ENCODE results near the gene TTC28.

The TTC28 gene

DNA sequence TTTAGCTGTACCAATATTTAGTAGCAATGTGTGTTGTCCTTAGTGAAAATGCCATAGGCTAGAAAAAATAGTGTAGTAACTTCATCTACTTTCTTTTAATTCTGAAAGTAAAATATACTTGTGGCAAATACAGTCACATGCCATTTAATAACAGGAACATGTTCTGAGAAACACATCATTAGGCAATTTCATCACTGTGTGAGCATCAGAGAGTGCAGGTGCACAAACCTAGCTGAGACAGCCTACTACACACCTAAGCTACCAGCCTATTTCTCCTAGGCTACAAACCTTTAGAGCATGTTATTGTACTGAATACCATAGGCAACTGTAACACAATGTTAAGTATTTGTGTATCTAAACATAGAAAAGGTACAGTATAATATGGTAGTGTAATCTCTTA is 633.5 kb downstream of the TTC28 start:
- no peak for DNase-seq (ENCODE audit: low read depth)

DNA sequence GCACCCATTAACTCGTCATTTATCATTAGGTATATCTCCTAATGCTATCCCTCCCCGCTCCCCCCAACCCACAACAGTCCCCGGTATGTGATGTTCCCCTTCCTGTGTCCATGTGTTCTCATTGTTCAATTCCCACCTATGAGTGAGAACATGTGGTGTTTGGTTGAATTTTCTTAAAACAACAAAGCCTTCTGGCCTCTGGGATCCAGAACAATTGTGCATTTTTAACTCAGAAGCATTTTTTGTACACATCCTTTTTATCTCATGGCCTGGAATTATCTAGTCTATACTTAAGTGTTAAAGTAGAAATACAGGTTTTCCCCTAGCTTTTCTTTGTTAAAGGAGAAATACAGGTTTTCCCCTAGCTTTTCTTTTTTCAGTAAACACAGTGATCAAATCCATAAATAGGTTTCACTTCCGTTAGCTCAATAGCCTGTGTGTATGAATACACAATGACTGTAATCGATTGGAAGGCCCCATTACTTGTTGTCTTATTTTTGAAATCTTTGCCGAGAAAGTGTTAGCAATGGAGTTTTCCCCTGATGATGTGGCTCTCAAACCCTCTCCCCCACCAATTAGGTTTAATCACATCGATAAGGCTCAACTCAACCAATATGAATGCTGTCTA is 635.0 kb downstream of the TTC28 start:
- no peak for DNase-seq (ENCODE audit: low read depth)

DNA sequence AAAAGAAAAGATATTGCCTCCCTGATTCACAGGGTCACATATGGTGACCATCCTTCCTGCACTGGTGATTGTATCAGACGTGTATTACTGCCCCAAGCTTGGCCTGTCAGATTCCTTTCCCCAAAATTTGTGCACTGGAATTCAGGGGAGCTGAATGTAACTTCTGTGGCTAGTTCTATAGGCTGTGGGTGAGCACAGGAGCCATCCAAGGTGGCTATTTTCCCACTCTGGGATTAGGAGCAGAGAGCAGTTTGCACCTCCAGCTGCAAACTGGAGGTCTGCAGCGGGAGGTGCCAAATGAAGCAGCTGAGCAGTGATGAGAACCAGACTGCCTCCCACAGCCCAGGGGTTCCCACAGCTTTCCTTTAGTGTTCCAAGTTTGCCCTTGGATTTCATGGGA is 636.4 kb downstream of the TTC28 start:
- no peak for DNase-seq (ENCODE audit: low read depth)

DNA sequence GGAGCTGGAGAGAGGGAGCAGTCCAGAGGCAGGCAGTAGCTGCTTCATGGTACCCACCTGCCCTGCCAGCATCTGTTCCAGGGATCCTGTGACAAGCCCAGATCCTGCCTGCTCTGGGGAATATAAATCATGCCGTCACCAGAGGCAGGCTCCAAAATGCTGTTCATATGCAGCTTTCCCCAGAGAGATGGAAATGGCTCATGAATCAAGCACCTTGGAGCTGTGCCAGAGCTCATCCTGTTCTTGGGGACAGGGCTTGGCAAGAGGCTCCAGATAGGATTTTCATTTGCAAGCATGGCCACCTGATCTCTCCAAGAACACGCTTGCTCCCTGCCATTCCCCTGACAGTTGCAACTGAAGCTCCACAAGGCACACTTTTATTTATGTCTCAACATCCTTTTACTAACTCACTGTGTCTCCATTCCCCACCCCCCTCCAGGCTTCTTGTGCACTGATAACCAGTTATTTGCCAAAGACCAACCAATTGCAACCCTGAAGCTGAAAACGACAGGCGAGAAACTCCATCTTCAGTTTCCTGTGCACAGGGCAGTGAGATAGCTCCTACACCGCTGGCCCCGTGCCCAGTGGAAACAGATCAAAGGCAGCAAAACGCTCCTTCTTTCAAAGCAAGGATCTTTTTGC is 644.8 kb downstream of the TTC28 start:
- DNase-seq (ENCODE audit: low read depth): peak; percentile 9

DNA sequence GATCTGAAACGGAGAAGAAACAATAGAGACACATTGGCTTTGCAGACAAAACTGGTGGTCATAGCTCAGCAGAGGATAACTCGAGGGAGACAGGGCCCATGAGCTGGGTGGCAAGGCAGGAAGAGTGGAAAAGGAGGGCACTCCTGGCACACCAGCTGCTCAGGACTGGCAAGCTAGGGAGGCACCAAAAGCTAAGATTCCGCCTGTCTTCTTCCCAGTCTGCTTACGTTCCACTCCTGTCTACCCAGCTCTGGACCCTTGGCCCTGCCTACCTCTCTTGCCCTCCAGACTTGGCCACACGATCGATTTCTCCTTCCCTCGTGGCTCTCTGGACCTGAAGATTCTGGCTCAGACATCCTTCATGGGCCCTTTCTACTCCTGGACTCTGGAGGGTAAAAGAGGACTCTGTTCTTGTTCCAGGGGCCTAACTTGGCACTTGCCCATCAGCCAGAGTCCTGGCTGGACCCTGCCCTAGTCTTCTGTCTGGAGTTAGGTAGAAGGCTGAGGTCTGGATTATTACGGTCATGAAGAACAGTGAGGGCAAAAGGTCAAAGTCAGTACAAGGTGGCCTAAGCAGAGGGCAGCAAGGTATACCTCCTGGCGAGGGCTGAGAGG is 645.4 kb downstream of the TTC28 start:
- DNase-seq (ENCODE audit: low read depth): no peak

DNA sequence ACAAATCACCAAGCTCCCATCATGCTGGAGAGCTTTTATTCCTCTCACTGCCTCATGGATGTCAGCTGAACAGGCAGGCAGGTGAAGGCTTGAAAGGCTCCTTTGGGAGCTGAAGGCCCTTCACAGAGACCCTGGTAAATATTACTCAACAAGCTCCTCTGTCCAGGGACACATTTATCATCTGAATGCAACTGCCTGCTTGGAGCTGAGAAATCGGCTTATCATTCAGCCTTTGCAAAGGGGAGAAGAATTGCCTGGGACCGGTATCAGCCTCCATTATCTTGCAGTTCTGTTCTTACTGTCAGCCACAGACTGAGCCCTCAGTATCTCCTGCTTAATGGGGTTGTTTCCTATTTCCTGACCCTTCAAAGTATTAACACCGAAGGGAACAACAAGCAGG is 646.8 kb downstream of the TTC28 start:
- DNase-seq (ENCODE audit: low read depth): no peak

DNA sequence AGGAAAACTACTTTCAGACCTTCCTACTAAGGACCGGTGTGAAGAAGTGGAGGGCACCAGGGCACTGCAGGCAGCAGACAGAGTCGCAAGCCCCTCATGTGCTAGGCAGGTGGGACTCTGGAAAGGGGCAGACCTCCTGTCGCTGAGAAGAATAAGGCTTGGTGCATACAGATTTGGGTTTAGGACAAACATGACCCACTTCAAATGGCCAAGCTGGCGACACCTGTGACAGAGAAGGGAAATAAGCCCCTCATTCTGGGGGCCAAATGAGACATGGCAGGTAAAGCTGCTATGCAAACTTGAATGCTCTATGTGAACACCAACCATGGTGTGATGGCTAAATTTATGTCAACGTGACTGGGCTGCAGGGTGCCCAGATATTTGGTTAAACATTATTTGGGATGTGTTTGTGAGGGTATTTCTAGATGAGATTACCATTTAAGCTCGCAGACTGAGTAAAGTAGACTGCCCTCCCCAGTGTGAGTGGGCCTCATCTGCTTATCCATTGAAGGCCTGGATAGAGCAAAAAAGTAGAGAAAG is 648.2 kb downstream of the TTC28 start:
- DNase-seq (ENCODE audit: low read depth): no peak

DNA sequence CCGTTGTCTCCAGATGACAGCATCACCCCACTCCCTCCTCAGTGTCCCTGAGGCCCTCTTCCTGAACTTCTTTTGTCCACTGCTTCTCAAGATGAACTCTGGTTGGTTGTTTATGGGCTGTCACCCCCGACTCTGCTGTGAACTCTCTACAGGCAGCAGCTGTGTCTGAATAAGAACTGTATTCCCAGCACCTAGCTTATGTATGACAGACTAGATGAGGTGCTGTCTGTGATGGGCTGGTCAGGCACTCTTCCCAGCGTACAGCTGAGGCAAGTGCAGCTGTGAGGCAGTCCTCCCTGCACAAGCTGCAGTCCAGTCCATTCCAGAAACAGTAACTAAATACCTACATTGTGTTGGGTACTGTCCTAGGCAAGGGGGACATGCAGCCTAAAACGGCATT is 649.2 kb downstream of the TTC28 start:
- no peak for DNase-seq (ENCODE audit: low read depth)

DNA sequence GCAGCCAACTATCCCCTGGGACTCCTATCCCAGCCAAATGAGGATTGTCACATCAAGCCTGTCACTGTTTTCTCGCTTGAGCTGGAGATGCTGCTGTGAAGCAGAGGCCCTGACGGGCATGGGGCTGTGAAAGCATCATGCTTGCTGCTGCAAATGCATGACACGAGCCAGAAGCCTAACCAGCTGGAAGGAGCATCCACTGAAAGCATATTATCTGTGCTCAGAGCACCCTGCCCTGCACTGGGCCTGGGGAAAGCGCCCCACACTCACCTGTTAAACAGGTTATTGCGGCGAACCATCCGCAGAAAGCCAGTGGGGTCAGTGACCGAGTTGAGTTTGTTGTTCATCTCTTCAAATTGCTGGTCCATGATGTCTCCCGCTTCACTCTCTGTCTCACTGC is 649.7 kb downstream of the TTC28 start:
- no peak for DNase-seq (ENCODE audit: low read depth)

DNA sequence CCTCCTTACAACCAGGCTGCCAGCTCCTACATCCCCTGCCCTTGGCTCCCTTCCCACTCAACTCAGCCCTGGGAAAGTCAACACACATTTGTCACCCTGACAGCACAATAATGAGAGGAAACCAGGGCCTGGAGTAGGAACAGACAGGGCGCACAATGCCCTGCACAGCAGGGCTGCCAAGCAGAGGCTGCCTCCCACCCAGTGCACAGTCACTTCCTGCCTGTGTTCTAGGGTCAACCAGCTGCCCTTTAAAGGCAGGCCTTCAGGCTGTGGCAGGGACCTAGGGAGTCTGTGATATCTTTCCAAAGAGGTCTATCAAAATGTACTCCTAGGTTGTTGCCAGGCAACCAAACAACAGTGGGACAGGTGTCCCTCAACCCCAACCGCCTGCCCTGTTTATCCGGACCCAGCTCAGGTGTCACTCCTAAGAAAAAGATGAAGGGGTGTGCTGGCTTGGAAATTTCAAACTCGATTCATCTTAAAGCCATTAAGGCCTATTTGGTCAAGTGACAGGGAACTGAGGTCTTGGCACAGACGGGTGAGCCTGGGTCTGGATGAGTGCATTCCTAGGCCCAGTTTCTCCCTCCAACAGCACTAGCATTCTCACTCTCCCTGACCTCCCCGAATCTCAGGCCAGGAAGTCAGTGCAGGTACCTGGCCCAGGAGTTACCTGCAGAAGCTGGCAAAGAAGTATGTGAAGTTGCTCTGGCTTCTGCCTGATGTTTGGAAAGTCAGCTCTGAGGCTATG is 650.3 kb downstream of the TTC28 start:
- DNase-seq (ENCODE audit: low read depth): no peak

DNA sequence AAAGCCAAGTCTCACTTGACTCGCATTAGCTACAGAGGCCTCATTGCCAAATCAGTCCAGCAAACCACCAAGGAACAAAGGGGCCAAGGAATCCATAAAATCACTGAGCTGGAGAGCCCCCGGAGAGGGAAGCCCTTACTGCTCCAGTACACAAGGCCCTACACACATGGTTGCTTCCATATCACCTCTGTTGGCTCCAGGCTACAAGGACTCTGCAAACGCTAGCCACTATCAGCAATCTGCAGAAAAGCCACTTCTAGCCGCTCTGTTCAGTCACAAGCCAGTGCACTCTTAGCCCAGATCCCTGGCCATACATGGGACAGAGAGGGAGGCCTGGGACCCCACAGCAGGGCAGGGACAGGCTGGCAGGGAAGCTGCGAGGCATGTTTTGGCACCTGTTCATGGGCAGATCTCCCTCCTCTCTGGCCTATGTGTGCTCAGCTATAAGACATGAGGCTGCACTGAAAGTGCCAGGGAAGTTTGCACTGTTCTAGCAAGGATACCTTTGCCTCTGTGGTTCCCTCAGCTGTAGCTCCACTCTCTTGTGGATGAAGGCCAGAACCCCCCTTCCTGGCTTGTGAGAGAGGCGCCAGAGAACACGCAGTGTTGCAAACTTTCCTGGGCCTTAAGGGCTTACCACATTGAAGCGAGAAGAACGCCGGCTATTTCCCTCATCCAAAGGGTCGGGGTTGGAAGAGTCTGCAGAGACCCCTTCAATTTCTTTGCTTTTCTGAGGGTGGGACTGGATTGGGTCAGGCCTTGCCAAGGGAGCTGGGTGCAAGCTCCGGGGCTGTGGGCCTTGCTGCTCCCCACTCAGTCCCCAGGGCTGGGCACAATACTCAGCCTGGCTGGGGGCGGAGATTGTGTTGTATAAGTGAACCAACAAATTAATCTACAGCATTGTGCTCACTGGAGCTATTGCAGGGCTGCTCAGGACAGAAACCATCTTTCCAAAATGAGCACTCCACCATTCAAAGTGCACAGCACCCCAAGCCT is 651.9 kb downstream of the TTC28 start:
- no peak for DNase-seq (ENCODE audit: low read depth)

DNA sequence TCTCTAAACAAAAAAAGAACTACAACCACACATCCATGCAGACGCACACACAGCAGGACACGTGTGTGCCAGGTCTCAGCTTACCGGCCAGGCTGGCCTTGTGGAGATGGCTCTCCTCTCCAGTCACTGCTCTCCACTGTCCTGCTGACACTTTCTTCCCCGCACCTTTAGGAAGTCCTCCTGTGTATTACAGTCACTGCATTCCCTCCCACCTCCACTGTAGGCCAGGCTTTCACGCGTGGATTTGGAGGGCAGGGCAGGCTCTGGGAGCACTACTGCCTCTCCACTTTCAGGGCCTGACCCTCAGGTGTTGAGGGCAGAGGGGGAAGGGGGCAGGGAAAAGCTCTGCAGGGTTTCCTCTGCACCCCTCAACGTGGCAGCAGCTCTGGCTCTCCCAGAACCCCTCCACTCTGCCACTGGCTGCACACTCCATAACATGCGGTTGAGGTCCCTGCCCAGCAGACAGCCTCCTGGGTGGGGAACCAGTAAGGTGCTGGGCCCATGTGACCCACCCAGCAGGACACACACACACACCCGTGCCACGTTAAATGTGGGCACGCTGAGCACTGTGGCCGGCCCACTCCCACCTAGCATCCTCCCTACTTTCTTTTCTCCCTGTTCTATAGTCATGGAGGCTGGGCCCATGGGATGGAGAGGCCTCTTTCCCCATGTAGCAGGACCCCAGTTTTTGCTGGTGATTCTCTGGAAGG is 653.6 kb downstream of the TTC28 start:
- DNase-seq (ENCODE audit: low read depth): no peak

DNA sequence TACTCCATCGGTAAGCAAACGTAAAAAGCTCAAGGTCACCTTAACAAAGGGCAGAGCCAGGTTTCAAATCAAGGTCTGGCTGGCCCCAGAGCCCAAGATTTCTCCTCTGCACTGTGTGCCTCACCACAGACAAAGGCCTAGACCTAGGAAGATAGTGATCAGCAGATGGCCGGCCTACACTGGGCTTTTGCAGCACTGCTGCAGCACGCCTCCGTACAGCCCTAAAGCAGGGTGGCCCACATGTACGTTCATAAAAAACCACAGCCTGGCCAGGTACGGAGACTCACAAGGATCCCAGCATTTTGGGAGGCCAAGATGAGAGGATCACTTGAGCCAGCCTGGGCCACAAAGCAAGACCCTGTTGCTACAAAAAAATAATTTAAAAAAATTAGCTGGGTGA is 654.3 kb downstream of the TTC28 start:
- DNase-seq (ENCODE audit: low read depth): no peak

DNA sequence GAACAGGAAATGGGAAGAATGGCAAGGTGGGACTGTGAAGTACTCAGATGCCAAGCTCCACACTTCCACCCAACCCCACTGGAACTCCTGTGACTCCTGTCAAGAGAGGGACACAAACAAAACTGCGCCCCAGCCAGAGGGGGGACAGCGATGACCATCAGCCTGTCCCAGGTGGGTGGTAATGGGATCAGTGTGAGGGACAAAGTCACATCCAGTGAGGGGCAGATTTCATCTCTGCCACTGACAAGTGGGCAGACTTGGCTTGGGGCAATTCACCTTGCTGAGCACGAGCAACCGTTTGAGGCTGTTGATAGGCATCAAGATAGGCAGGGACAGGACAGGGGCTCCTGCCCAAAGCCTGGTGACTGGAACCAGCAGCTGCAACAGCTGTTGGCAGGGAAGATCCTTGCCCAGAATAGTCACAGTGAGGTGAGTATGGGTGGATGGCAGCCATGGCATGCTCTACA is 655.2 kb downstream of the TTC28 start:
- DNase-seq (ENCODE audit: low read depth): no peak

DNA sequence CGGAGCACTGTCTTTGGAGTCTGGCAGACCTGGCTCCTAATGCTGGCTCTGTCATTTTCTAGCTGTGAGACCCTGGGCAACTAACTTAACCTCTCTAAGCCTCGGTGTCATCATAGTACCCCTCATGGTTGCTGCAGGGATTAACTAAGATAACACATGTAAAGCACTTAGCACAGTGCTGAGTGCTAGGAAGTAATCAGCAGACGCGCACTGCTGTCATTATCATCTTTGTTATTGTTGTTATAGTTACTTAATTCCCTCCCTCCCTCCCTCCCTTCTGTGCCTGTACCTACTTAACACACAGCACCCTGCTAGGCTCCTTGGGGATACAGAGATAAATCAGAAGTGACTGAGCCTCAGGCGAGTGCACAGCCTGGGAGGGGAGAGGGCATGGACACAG is 655.9 kb downstream of the TTC28 start:
- no peak for DNase-seq (ENCODE audit: low read depth)

DNA sequence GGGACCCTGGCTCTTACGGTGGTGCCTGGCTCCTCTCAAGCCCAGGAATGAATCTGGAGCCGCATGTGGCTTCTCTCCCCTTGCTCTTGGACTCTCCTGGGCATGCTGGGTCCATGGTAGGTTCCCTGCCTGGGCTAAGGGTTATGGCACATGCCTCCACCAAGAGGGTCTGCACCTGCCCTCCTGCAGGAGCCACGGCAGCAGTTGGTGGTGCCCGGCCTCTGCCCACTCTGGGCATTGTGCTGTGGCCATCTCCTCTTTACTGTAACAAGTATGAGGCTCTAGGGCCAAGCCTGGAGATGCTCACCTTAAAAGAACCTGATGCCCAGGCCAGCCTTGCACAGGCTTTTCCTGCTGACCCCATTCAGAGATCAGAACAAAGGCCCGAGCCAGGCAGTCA is 656.6 kb downstream of the TTC28 start:
- no peak for DNase-seq (ENCODE audit: low read depth)

DNA sequence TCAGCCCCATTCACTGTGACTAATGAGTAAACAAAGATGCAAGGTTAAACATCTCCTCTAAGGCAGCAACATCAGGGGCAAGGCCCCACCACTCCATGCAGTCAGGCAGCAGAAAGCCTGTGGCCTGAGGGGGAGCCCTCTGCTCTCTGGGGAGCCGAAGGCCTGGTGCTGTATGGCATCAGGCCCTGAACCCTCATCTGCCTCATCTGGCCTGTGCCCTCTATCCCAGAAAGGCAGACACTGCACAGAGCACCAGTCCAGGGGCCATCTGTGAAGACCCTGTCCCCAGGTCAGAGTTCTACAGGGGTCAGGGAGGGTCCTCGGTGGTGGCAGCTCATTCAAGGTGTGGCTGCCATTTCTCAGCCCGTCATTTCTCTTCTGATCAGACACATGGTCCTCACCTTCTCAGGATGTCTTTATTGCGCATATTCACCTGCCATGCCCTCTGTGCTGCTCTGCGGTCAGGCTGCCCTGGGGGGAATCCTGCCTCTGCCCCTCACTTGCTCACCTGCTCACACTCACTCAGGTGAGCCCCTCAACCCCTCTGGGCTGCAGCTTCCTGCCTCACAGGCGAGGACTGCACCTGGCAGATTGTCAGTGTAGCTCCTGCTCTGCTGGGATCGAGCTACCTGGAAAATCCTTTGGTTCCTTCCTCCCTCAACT is 657.5 kb downstream of the TTC28 start:
- DNase-seq (ENCODE audit: low read depth): no peak

DNA sequence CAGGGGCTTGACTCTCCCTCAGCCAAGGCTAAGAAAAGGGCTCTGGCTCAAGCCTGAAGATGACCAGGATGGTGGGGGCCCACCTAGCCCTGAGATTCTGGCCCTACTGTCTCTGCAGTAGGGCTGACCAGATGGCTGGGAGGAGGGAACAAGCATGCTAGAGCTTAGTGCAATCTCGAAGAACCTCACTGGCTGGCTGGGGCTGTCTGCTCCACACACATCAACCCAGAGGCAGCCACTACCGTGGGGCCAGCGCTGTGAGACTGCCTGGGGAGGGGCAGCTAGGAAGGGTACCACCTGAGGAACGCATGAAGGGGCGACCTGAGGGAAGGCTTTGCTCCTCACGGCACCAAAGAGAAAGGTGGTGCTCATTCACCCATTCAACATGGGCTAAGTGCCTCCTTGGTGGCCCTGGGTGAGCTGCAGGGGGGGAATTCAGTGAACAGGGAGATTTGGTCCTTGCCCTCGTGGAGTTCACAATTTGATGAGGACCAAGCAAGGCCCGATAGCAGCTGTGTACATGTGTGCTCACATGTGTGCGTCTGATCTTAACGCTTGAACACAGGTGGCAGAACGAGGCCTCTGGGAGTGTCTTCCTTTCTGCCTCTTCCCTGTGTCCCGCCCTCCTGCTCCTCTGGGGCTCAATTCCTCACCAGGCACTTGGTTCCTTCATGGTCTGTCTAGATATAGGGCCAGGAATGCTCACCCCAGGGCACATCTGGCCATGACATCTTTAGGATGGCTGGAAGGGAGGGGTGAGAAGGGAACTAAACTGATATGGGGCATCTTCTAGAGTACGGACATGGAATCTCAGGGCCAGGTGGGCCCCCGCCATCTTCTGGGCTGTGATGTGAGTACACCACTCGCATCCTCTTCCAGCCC is 658.3 kb downstream of the TTC28 start:
- DNase-seq (ENCODE audit: low read depth): no peak
